ENCODE results near the gene ALOXE3.
A peak's percentile ranks its signal among the peaks of the same experiment; 100 is the strongest.

Gene ALOXE3

GRCh38 chr17:8151120-8151640 lies 32.9 kb upstream of the ALOXE3 start:
- H3K4me3 ChIP-seq (ENCODE audit: low read length): peak overlapping the region; percentile 76
- peak overlapping the region; percentile 97 for H3K4me2 ChIP-seq (ENCODE audit: low read depth, low read length)
- no peaks in the 10 kb centered on the region for H4K20me1 ChIP-seq (ENCODE audit: insufficient read depth, low read length)
- H3K27me3 ChIP-seq (replicated peaks; ENCODE audit: insufficient read depth, low read length): no peaks in the 10 kb centered on the region
- no peak for TF ChIP-seq EZH2phosphoT487 (IDR thresholded peaks at IDR 0.05; ENCODE audit: low read length)
- no peak for TF ChIP-seq EZH2 (optimal IDR thresholded peaks at IDR 0.05; ENCODE audit: low read depth, low read length)
- TF ChIP-seq CTCF (IDR thresholded peaks at IDR 0.05; ENCODE audit: low read length): no peak
- peak; percentile 89 for DNase-seq
- peaks cover 21% of the 10 kb centered on the region for H3K4me1 ChIP-seq (ENCODE audit: low read length)
- peaks cover 32% of the 10 kb centered on the region for H3K79me2 ChIP-seq (ENCODE audit: low read length)
- peak overlapping the region; percentile 26; the same call in 1 of the 2 replicates for H2AFZ ChIP-seq (ENCODE audit: low read length)
- H3K36me3 ChIP-seq (replicated peaks; ENCODE audit: insufficient read depth, low read length): no peaks in the 10 kb centered on the region; the same call in 1 of the 2 replicates
- H3K9me3 ChIP-seq (replicated peaks; ENCODE audit: insufficient read depth, low read length): no peaks in the 10 kb centered on the region
- no peaks in the 10 kb centered on the region for H3K9me2 ChIP-seq (replicated peaks; ENCODE audit: insufficient read depth, low read length)
- peak overlapping the region; percentile 81 for H3K27ac ChIP-seq (ENCODE audit: low read length)
- peak overlapping the region; percentile 84 for H3K9ac ChIP-seq (ENCODE audit: low read length)
- peaks cover 8% of the 10 kb centered on the region for H3F3A ChIP-seq (ENCODE audit: insufficient read depth, low read length)

DNA sequence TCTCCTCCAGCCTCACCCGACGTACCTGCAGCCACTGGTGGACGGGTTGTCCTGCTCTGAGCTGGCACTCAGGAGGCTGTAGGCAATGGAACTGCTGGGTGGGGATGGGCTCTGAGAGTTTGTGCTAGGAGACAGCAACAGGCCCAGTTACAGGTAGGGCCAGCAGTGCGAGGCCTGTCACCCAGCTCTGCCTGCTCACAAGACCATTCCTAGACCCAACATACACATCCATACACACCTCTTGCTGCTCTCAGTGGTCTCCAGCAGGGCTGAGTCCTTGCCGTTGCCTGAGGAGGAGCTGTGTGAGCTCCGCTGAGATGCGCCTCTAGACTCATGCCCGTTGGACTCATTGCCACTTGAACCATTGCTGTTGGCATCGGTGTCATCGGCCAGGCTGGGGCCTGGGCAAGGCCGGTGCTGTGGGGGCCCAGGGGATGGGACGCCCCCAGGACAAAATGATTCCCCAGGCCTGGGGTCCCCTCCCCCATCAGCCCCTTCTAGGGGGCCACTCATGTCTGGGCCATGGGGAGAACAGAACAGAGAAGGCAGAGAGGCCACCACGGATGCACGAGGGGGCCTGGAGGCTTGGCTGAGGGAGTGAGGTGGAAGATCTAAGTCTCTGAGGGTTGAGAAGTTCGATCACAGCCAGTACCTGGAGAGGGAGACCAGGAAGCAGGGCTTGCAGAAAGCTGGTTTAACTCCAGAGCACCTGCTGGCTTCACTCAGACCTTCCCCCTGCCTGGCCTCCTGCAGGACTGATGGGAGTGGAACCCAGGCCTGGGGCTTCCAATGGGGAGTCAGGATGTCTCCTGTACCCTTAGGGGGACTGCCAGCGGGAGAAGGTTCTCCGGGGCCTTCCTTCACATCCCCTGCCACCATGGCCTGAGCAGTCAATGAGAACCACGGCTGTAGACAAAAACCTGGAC lies 32.1 kb upstream of the ALOXE3 start:
- Histone ChIP-seq H2AFZ (ENCODE audit: low read length) (no peak overlapping the region), H4K20me1 (ENCODE audit: insufficient read depth, low read length) (no peaks in the 10 kb centered on the region), H3K4me3 (ENCODE audit: low read length) (peak overlapping the region; percentile 76), H3K4me1 (ENCODE audit: low read length) (peaks cover 20% of the 10 kb centered on the region), H3K4me2 (ENCODE audit: low read depth, low read length) (peak overlapping the region; percentile 97), H3K36me3 (replicated peaks; ENCODE audit: insufficient read depth, low read length) (no peaks in the 10 kb centered on the region; the same call in 1 of the 2 replicates), H3K9ac (ENCODE audit: low read length) (peak overlapping the region; percentile 78), H3K27me3 (replicated peaks; ENCODE audit: insufficient read depth, low read length) (no peaks in the 10 kb centered on the region), H3F3A (ENCODE audit: insufficient read depth, low read length) (peaks cover 8% of the 10 kb centered on the region), H3K9me2 (replicated peaks; ENCODE audit: insufficient read depth, low read length) (no peaks in the 10 kb centered on the region), H3K9me3 (replicated peaks; ENCODE audit: insufficient read depth, low read length) (no peaks in the 10 kb centered on the region), H3K27ac (ENCODE audit: low read length) (peak overlapping the region; percentile 69), H3K79me2 (ENCODE audit: low read length) (peaks cover 32% of the 10 kb centered on the region)
- TF ChIP-seq CTCF (IDR thresholded peaks at IDR 0.05; ENCODE audit: low read length) (no peak), EZH2phosphoT487 (IDR thresholded peaks at IDR 0.05; ENCODE audit: low read length) (no peak), EZH2 (optimal IDR thresholded peaks at IDR 0.05; ENCODE audit: low read depth, low read length) (no peak)
- DNase-seq: no peak

- Histone ChIP-seq H3K4me2 (ENCODE audit: low read depth, low read length) (no peak overlapping the region), H3K36me3 (replicated peaks; ENCODE audit: insufficient read depth, low read length) (no peaks in the 10 kb centered on the region; the same call in 1 of the 2 replicates), H3K27ac (ENCODE audit: low read length) (no peak overlapping the region)
These were observed 31.3 kb upstream of the ALOXE3 start for GRCh38 chr17:8149419-8150193.

More at GRCh38 chr17:8149419-8150193, 31.3 kb upstream of the ALOXE3 start:
- no peak for DNase-seq
- TF ChIP-seq EZH2phosphoT487 (IDR thresholded peaks at IDR 0.05; ENCODE audit: low read length) (no peak), CTCF (IDR thresholded peaks at IDR 0.05; ENCODE audit: low read length) (no peak), EZH2 (optimal IDR thresholded peaks at IDR 0.05; ENCODE audit: low read depth, low read length) (no peak)
- Histone ChIP-seq H3K9ac (ENCODE audit: low read length) (no peak overlapping the region), H3F3A (ENCODE audit: insufficient read depth, low read length) (peaks cover 8% of the 10 kb centered on the region), H3K4me1 (ENCODE audit: low read length) (peaks cover 14% of the 10 kb centered on the region), H4K20me1 (ENCODE audit: insufficient read depth, low read length) (no peaks in the 10 kb centered on the region), H3K79me2 (ENCODE audit: low read length) (peaks cover 32% of the 10 kb centered on the region), H3K9me3 (replicated peaks; ENCODE audit: insufficient read depth, low read length) (no peaks in the 10 kb centered on the region), H2AFZ (ENCODE audit: low read length) (no peak overlapping the region), H3K4me3 (ENCODE audit: low read length) (no peak overlapping the region), H3K9me2 (replicated peaks; ENCODE audit: insufficient read depth, low read length) (no peaks in the 10 kb centered on the region), H3K27me3 (replicated peaks; ENCODE audit: insufficient read depth, low read length) (no peaks in the 10 kb centered on the region)
